Ovary (tissue), 9 donors: ENCODE data around the gene ASCL2. TPM values are rescaled to one million over a fixed set of nuclear protein-coding genes. Genes with fewer than 3 reads are reported as not detected.
A peak's percentile ranks its signal among the peaks of the same experiment; 100 is the strongest.
"Not testable (repeated sequence)": the region's sequence is repeated elsewhere in the genome, so short reads cannot be mapped to it uniquely, and the experiment has no call there.

ENCODE experiments used
- DNase-seq, 5 donors: peaks; one replicate each; pipeline ENCODE4 v3.0.0-alpha.2; 2019 to 2020
- H3K27ac ChIP-seq, 2 donors: fragments of 200-600 bp; one replicate each; pipeline versions ENCODE4 v1.5.1 to v1.8.0; 2019 to 2022
- H3K27me3 ChIP-seq: fragments of 200-600 bp; one replicate; pipeline ENCODE4 v1.8.0; 2022
- H3K36me3 ChIP-seq: fragments of 200-600 bp; sonication (generic); one replicate; pipeline ENCODE4 v1.5.1; 2019
- H3K4me1 ChIP-seq: one replicate; pipeline ENCODE4 v1.8.1; 2013; ENCODE audit warnings: mild to moderate bottlenecking, moderate library complexity; ENCODE audit not compliant: insufficient read depth
- H3K4me3 ChIP-seq: fragments of 200-600 bp; sonication (generic); one replicate; pipeline ENCODE4 v1.5.1; 2017
- H3K9me3 ChIP-seq, 2 donors: fragments of 200-600 bp in 1 of 2; sonication (generic) in 1 of 2; one replicate each; pipeline versions ENCODE4 v1.5.1 to v1.8.1; 2013 to 2019; ENCODE audit warnings: mild to moderate bottlenecking in 1 of 2, moderate library complexity in 1 of 2
- EP300 ChIP-seq: sonication (generic); formaldehyde crosslinking; IDR thresholded peaks from one replicate; pipeline ENCODE4 v1.6.1; 2017; ENCODE audit warnings: antibody characterized with exemption
- POLR2A ChIP-seq: fragments of 450-650 bp; IDR thresholded peaks from one replicate; pipeline ENCODE4 v1.6.1; 2017; ENCODE audit warnings: antibody characterized with exemption, mild to moderate bottlenecking, moderate library complexity
- WGBS, 3 donors: extraction: QIAGEN DNeasy Blood & Tissue Kit in 1 of 3; methylation state at CpG; one replicate each; pipeline versions ENCODE4 v1.1.5 to v1.1.7; 2013 to 2017; 5-methylcytosine and 5-hydroxymethylcytosine counted together
- intact Hi-C, 4 donors: fragments of 100-400 bp; cut with DNase I; formaldehyde crosslinking; loops; one replicate each; pipeline versions ENCODE4 v1.11.0 to v1.15.1; 2022 to 2023
- polyA plus RNA-seq, 2 donors: library from polyadenylated mRNA; stranded (reverse); fragments of 200-250 nt in 1 of 2; fragments of 350-450 nt in 1 of 2; fragmentation: Illumina TruSeq in 1 of 2; extraction: RNeasy Lipid Tissue Mini Kit (QIAGEN cat#74804) in 1 of 2; gene quantifications; one replicate each; pipeline ENCODE4 v1.2.3, GENCODE V29; 2013 to 2014
- total RNA-seq, 7 donors: library from RNA; depleted of rRNA in 2 of 7; stranded (reverse); fragments of >200 nt in 2 of 7; fragmentation: NEBNext Ultra II Directional in 3 of 7; extraction: Animal tissue kit (Norgen Biotek cat#: 25700) in 3 of 7; gene quantifications; one replicate each; pipeline versions ENCODE4 v1.1.0 to v1.2.4, GENCODE V29; 2016 to 2023
- TF ChIP-seq, protein P1 (sequence below), 3 donors: fragments of 450-650 bp in 2 of 3; fragments of 200-600 bp in 1 of 3; IDR thresholded peaks; one replicate each; pipeline versions ENCODE4 v1.5.1 to v1.8.0; 2016 to 2022; ENCODE audit warnings: antibody characterized with exemption in 3 of 3, mild to moderate bottlenecking in 1 of 3
- donor health status: DM: no; HTN: no; CAD: no; lungs with moderate emphysema.
- donor health status: DM: no; HTN: no; CAD: no.
- donor health status: Bipolar disorder and iron deficiency.
- donor health status: DM: yes; HTN: yes; CAD: no.
- donor health status: DM: no; HTN: no; CAD: no.
- donor health status: DM: yes; HTN: yes; CAD: no.

The ASCL2 gene
- total and polyA plus RNA-seq, 9 donors = 0.10 to 1.3 (median 0.24) TPM

DNA sequence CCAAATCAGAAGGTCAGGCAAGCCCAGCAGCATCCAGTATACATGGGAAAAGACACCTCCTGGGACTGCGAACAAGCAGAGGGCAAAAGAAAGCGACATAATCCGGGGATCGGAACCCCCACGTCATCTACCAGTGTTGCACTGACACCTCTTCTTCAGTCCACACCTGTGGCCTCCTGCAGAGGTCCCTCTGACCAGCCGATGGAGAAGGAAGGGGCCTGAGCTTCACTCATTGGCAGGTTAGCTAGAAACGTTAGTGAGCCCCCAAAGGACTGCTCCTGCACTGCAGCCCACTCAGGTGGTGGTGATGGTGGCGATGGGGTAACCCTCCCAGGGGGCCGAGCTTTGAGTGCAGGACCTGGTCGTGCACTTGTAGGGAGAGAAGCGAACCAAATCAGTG, 22.1 kb downstream of the ASCL2 start:
- no peaks in the 10 kb centered on the region for H3K9me3 ChIP-seq
- no peaks in the 10 kb centered on the region for H3K4me1 ChIP-seq
- WGBS, 3 donors = 82 to 87% (median 86%) methylated on average over 11 of the region's 11 CpGs
- no peaks in the 10 kb centered on the region for H3K27me3 ChIP-seq
- TF ChIP-seq, protein P1, sequence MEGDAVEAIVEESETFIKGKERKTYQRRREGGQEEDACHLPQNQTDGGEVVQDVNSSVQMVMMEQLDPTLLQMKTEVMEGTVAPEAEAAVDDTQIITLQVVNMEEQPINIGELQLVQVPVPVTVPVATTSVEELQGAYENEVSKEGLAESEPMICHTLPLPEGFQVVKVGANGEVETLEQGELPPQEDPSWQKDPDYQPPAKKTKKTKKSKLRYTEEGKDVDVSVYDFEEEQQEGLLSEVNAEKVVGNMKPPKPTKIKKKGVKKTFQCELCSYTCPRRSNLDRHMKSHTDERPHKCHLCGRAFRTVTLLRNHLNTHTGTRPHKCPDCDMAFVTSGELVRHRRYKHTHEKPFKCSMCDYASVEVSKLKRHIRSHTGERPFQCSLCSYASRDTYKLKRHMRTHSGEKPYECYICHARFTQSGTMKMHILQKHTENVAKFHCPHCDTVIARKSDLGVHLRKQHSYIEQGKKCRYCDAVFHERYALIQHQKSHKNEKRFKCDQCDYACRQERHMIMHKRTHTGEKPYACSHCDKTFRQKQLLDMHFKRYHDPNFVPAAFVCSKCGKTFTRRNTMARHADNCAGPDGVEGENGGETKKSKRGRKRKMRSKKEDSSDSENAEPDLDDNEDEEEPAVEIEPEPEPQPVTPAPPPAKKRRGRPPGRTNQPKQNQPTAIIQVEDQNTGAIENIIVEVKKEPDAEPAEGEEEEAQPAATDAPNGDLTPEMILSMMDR (IDR thresholded peaks at IDR 0.05) = no peak
- no peak for TF ChIP-seq POLR2A
- no peak for TF ChIP-seq EP300
- intact Hi-C loops = no loop called here
- no peak overlapping the region for H3K4me3 ChIP-seq
- DNase-seq = no peak
- no peak overlapping the region for H3K27ac ChIP-seq
- H3K36me3 ChIP-seq = no peaks in the 10 kb centered on the region

DNA sequence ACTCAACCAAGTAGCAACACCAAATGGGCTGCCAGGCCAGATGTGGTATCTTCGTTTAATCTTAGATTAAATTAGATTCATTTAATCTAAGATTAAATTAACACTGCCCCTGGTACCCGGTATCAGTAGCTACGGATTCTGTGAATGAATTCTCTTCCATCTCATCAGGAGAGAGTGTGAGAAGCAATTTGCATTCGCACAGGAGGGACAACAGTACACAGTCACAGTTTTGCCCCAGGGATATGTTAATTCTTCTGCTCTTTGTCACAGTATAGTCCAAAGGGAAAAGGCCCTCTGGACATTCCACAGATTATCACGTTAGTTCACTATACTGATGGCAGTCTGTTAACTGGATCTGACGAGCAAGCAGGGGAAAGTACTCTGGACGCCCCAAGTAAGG, 22.9 kb downstream of the ASCL2 start:
- Histone ChIP-seq H3K4me3 (no peak overlapping the region), H3K9me3 (no peaks in the 10 kb centered on the region), H3K27ac (no peak overlapping the region), H3K4me1 (no peaks in the 10 kb centered on the region), H3K27me3 (no peaks in the 10 kb centered on the region), H3K36me3 (no peaks in the 10 kb centered on the region)
- WGBS, 3 donors = 70 to 80% (median 72%) methylated on average over 7 of the region's 7 CpGs
- no peak for TF ChIP-seq EP300
- TF ChIP-seq, protein P1 (IDR thresholded peaks at IDR 0.05) = no peak
- no peak for TF ChIP-seq POLR2A
- DNase-seq = no peak
- intact Hi-C loops = no loop called here

DNA sequence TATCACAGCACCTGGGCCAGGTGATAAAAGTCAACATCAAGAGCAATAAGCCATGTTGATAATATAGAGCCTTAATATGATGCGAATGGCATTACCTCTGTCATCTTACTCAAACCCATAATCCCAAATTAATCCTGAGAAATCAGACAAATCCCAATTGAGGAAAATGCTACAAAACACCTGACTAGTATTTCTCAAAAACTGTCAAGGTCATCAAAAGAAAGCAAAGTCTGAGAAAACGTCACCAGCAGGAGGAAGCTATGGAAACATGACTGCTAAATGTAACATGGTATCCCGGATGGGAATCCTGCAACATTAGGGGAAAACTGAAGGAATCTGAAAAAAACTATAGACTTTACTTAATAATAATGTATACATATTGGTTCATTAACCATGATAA, 29.6 kb downstream of the ASCL2 start:
- Histone ChIP-seq H3K27me3 (no peaks in the 10 kb centered on the region), H3K4me1 (no peaks in the 10 kb centered on the region), H3K9me3 (no peaks in the 10 kb centered on the region), H3K4me3 (no peak overlapping the region), H3K36me3 (no peaks in the 10 kb centered on the region), H3K27ac (no peak overlapping the region)
- 48 to 78% (median 69%) methylated on average over 3 of the region's 3 CpGs for WGBS, 3 donors
- intact Hi-C loops = no loop called here
- DNase-seq = no peak
- TF ChIP-seq POLR2A (no peak), EP300 (no peak)
- TF ChIP-seq, protein P1 (IDR thresholded peaks at IDR 0.05) = no peak

DNA sequence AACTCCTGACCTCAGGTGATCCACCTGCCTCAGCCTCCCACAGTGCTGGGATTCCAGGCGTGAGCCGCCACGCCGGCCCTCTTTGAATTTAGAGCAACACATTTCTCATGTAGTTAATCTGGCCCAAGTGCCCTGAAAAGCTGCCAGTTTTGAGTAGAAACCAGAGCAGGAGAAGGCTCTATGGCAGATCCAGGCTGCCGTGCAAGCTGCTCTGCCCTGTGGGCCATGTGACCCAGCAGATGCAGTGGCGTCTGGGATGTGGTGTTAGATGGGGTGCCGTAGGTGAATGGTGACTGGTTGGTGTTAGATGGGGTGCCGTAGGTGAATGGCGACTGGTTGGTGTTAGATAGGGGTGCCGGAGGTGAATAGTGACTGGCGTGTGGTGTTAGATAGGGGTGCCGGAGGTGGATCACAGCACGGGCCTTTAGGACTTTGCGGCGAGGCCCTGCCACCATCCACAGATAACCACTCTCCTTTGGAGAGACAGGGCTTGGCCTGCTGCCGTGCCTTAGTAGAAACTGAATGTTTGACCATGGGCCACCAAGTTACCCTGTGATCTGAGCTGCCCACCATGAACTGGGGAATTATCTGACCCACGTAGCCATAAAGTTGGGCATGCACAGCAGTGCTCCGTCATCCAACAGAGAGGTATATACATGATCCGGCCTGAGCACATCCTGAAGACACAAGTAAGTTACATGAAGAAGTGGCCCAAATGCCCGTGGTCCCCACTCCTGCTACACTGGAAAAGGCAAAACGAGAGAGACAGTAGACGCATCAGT, 32.7 kb downstream of the ASCL2 start:
- Histone ChIP-seq H3K27me3 (no peaks in the 10 kb centered on the region), H3K4me1 (no peaks in the 10 kb centered on the region), H3K36me3 (no peaks in the 10 kb centered on the region), H3K4me3 (no peak overlapping the region), H3K9me3 (no peaks in the 10 kb centered on the region), H3K27ac (no peak overlapping the region)
- peak in 1 of 5 donors; percentile 17 for DNase-seq
- WGBS, 3 donors = 89 to 90% (median 89%) methylated on average over 21 to 22 of the region's 22 CpGs
- no peak for TF ChIP-seq POLR2A
- TF ChIP-seq, protein P1 (IDR thresholded peaks at IDR 0.05) = no peak
- no peak for TF ChIP-seq EP300
- intact Hi-C loops = no loop called here

DNA sequence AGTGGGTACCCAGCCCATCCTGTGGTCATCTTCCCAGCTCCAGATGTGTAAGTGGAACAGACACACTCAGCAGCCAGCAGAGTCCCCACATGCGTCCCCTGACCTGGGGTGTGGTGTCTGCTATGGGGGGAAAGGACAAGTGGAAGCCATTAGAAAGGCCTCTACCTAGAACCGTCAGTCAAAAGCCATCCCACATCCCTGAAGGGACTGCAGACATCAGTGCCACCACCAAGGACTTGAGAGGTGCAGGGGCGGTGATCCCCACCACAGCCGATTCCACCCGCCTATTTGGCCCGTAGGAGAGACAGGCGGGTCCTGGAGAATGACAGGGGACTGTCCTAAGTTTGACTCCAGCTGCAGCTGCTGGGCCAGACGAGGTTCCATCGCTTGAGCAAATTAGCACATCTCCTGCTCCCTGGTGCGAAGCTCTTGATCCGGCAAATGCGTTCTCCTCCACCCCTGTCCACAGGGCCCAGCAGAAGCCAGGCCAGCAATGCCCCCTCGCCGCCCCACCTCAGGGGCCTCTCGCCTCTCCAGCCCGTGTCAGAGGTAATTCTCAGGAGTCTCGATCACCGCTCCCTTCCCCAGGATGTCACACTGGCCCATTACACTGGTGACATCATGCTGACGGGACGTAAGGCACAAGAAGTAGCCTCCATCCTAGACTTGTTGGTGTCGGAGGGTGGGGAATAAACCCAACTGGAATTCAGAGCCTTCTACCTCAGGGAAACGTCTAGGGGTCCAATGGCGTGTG, 33.8 kb downstream of the ASCL2 start:
- H3K4me1 ChIP-seq, intact Hi-C loops, H3K27ac ChIP-seq, H3K9me3 ChIP-seq, H3K4me3 ChIP-seq, H3K36me3 ChIP-seq, H3K27me3 ChIP-seq, DNase-seq: not testable (repeated sequence)
- 82 to 87% (median 83%) methylated on average over 23 of the region's 23 CpGs for WGBS, 3 donors
